H9 (cell line): ENCODE measurements around the gene GCA. TPM values are rescaled to one million over a fixed set of nuclear protein-coding genes. Genes with fewer than 3 reads are reported as not detected.

Experiments
- DNase-seq: peaks from one replicate; pipeline ENCODE4 v3.0.0-alpha.2; 2017
- H2AFZ ChIP-seq: one replicate; pipeline ENCODE4 v1.6.1; 2013; ENCODE audit warnings: mild to moderate bottlenecking, low read length, control low read depth, moderate library complexity
- H2AK5ac ChIP-seq: 2 replicates; pipeline ENCODE4 v1.6.1; 2013; ENCODE audit warnings: low read length, control low read depth, mixed read lengths; ENCODE audit not compliant: insufficient read length
- H2BK120ac ChIP-seq: one replicate; pipeline ENCODE4 v1.6.1; 2013; ENCODE audit warnings: low read depth, mild to moderate bottlenecking, low read length, control low read depth, inconsistent platforms; ENCODE audit not compliant: poor library complexity, severe bottlenecking
- H2BK12ac ChIP-seq: 2 replicates; pipeline ENCODE4 v1.6.1; 2013; ENCODE audit warnings: low read length, control low read depth, mixed read lengths, low read depth; ENCODE audit not compliant: insufficient read length
- H2BK15ac ChIP-seq: 2 replicates; pipeline ENCODE4 v1.6.1; 2013; ENCODE audit warnings: low read depth, low read length, control low read depth
- H2BK20ac ChIP-seq: one replicate; pipeline ENCODE4 v1.6.1; 2013; ENCODE audit warnings: low read depth, mild to moderate bottlenecking, low read length, control low read depth, inconsistent platforms; ENCODE audit not compliant: poor library complexity, severe bottlenecking
- H2BK5ac ChIP-seq: 2 replicates; pipeline ENCODE4 v1.6.1; 2013; ENCODE audit warnings: low read length, control low read depth, mixed read lengths; ENCODE audit not compliant: insufficient read length
- H3K14ac ChIP-seq: 2 replicates; pipeline ENCODE4 v1.6.1; 2013; ENCODE audit warnings: low read length, control low read depth; ENCODE audit not compliant: insufficient read depth
- H3K18ac ChIP-seq: 2 replicates; pipeline ENCODE4 v1.6.1; 2013; ENCODE audit warnings: low read depth, mild to moderate bottlenecking, mixed read lengths, low read length, control low read depth; ENCODE audit not compliant: insufficient read length
- H3K23ac ChIP-seq: 2 replicates; pipeline ENCODE4 v1.6.1; 2013; ENCODE audit warnings: low read length, control low read depth, mixed read lengths, low read depth; ENCODE audit not compliant: insufficient read length
- H3K23me2 ChIP-seq: 2 replicates; pipeline ENCODE4 v1.6.1; 2013; ENCODE audit warnings: low read depth, mild to moderate bottlenecking, mixed read lengths, low read length, control low read depth; ENCODE audit not compliant: insufficient read length, poor library complexity, severe bottlenecking
- H3K27ac ChIP-seq: 2 replicates; pipeline ENCODE4 v1.5.1; 2013; ENCODE audit warnings: low read length, control low read depth, mixed read lengths, low read depth; ENCODE audit not compliant: insufficient read length
- H3K27me3 ChIP-seq: 2 replicates; pipeline ENCODE4 v1.6.1; 2013; ENCODE audit warnings: low read length, control low read depth, inconsistent platforms; ENCODE audit not compliant: insufficient read depth
- H3K4ac ChIP-seq: 2 replicates; pipeline ENCODE4 v1.6.1; 2013; ENCODE audit warnings: low read depth, mild to moderate bottlenecking, control low read depth, inconsistent platforms, low read length, moderate library complexity
- H3K4me1 ChIP-seq: 2 replicates; pipeline ENCODE4 v1.6.1; 2013; ENCODE audit warnings: low read length, control low read depth, inconsistent platforms; ENCODE audit not compliant: insufficient read depth
- H3K4me2 ChIP-seq: 2 replicates; pipeline ENCODE4 v1.6.1; 2013; ENCODE audit warnings: low read length, control low read depth, mixed read lengths; ENCODE audit not compliant: insufficient read length, insufficient read depth
- H3K56ac ChIP-seq: 2 replicates; pipeline ENCODE4 v1.6.1; 2013; ENCODE audit warnings: low read depth, mild to moderate bottlenecking, mixed read lengths, low read length, control low read depth; ENCODE audit not compliant: insufficient read length
- H3K79me1 ChIP-seq: 2 replicates; pipeline ENCODE4 v1.6.1; 2013; ENCODE audit warnings: low read depth, mild to moderate bottlenecking, moderate library complexity, low read length, control low read depth, inconsistent platforms; ENCODE audit not compliant: insufficient read depth, poor library complexity, severe bottlenecking
- H3K79me2 ChIP-seq: 2 replicates; pipeline ENCODE4 v1.6.1; 2013; ENCODE audit warnings: low read length, control low read depth, inconsistent platforms; ENCODE audit not compliant: insufficient read depth
- H3K9ac ChIP-seq: 2 replicates; pipeline ENCODE4 v1.6.1; 2013; ENCODE audit warnings: low read length, control low read depth, mixed read lengths; ENCODE audit not compliant: insufficient read length; ENCODE audit errors: extremely low read depth
- H3K9me3 ChIP-seq: one replicate; pipeline ENCODE4 v1.6.1; 2013; ENCODE audit warnings: low read depth, low read length, inconsistent platforms; ENCODE audit not compliant: control insufficient read depth
- H3T11ph ChIP-seq: one replicate; pipeline ENCODE4 v1.6.1; 2013; ENCODE audit warnings: mild to moderate bottlenecking, low read length, control low read depth, inconsistent platforms
- H4K20me1 ChIP-seq: one replicate; pipeline ENCODE4 v1.6.1; 2013; ENCODE audit not compliant: control insufficient read depth, insufficient read length, insufficient read depth
- H4K5ac ChIP-seq: 2 replicates; pipeline ENCODE4 v1.6.1; 2013; ENCODE audit warnings: low read depth, mild to moderate bottlenecking, mixed read lengths, low read length, control low read depth; ENCODE audit not compliant: insufficient read length
- H4K8ac ChIP-seq: replicated peaks from 2 replicates; pipeline ENCODE4 v1.6.1; 2013; ENCODE audit warnings: low read length, control low read depth, mixed read lengths, low read depth; ENCODE audit not compliant: insufficient read length
- H4K91ac ChIP-seq: 2 replicates; pipeline ENCODE4 v1.6.1; 2013; ENCODE audit warnings: low read depth, mild to moderate bottlenecking, moderate library complexity, mixed read lengths, low read length, control low read depth; ENCODE audit not compliant: insufficient read length
- H3K27ac Mint-ChIP-seq, 3 experiments: 2 replicates in 2 of 3; 3 replicates in 1 of 3; pipeline ENCODE4 v1.8.0; 2020 to 2021; ENCODE audit warnings: mixed read lengths in 3 of 3, mild to moderate bottlenecking in 1 of 3, moderate library complexity in 1 of 3
- H3K27me3 Mint-ChIP-seq: 2 replicates; pipeline ENCODE4 v1.8.0; 2021; ENCODE audit warnings: low read depth, mild to moderate bottlenecking, moderate library complexity, mixed read lengths
- H3K36me3 Mint-ChIP-seq, 3 experiments: 2 replicates in 2 of 3; 3 replicates in 1 of 3; pipeline ENCODE4 v1.8.0; 2020 to 2021; ENCODE audit warnings: low read depth in 3 of 3, mixed read lengths in 3 of 3; ENCODE audit not compliant: insufficient read depth in 1 of 3
- H3K4me1 Mint-ChIP-seq, 2 experiments: 2 replicates each; pipeline ENCODE4 v1.8.0; 2020; ENCODE audit warnings: mixed read lengths in 2 of 2
- H3K4me3 Mint-ChIP-seq, 2 experiments: 2 replicates in 1 of 2; 3 replicates in 1 of 2; pipeline ENCODE4 v1.8.0; 2020 to 2021; ENCODE audit warnings: mild to moderate bottlenecking in 2 of 2, mixed read lengths in 2 of 2, moderate library complexity in 1 of 2
- H3K9me3 Mint-ChIP-seq, 2 experiments: 2 replicates in 1 of 2; 3 replicates in 1 of 2; pipeline ENCODE4 v1.8.0; 2020; ENCODE audit warnings: mild to moderate bottlenecking in 2 of 2, mixed read lengths in 2 of 2, moderate library complexity in 1 of 2
- CTCF ChIP-seq: fragments of 200-600 bp; sonication (generic); conservative IDR thresholded peaks from 3 replicates; pipeline ENCODE4 v1.8.0; 2021; ENCODE audit warnings: antibody characterized with exemption, mild to moderate bottlenecking
- WGBS: extraction: QIAGEN DNeasy Blood & Tissue Kit; methylation state at CpG from one replicate; pipeline ENCODE4 v1.1.7; 2013; ENCODE audit warnings: missing lambda C conversion rate, low lambda C conversion rate, mixed read lengths; ENCODE audit not compliant: insufficient read length; ENCODE audit errors: extremely low coverage; 5-methylcytosine and 5-hydroxymethylcytosine counted together
- total RNA-seq: library from RNA; stranded (reverse); gene quantifications from 2 replicates; pipeline ENCODE4 v1.2.1, GENCODE V29; 2021

The GCA gene
- total RNA-seq, 1 experiment from 2014 or later = 31.0 TPM

- Histone ChIP-seq H3T11ph (no peak overlapping the region), H3K4me1 (no peaks in the 10 kb centered on the region), H3K23ac (no peak overlapping the region), H2BK20ac (no peak overlapping the region), H3K9me3 (no peaks in the 10 kb centered on the region), H3K23me2 (peaks cover 8% of the 10 kb centered on the region), H3K56ac (no peak overlapping the region), H2AK5ac (no peak overlapping the region), H2BK12ac (no peak overlapping the region), H2BK5ac (no peak overlapping the region), H3K4me2 (no peak overlapping the region), H2BK120ac (no peak overlapping the region), H3K18ac (no peak overlapping the region), H4K5ac (no peak overlapping the region), H2AFZ (no peak overlapping the region), H4K20me1 (no peaks in the 10 kb centered on the region), H4K8ac (no peak overlapping the region), H3K79me2 (no peaks in the 10 kb centered on the region), H3K27ac (no peak overlapping the region), H3K14ac (no peak overlapping the region), H2BK15ac (no peak overlapping the region), H3K4ac (no peak overlapping the region), H3K27me3 (no peaks in the 10 kb centered on the region), H3K9ac (no peak overlapping the region), H3K79me1 (no peaks in the 10 kb centered on the region), H4K91ac (no peak overlapping the region)
- TF ChIP-seq CTCF = no peak
- H3K36me3 Mint-ChIP-seq = peaks cover 0 to 4% (median 0%) of the 10 kb centered on the region in 3 experiments; a peak in 1 of 7 replicates
- H3K4me3 Mint-ChIP-seq = no peak overlapping the region
- H3K9me3 Mint-ChIP-seq = no peaks in the 10 kb centered on the region
- H3K27me3 Mint-ChIP-seq = peaks cover 28% of the 10 kb centered on the region
- peaks cover 21 to 23% of the 10 kb centered on the region in 2 experiments for H3K4me1 Mint-ChIP-seq
- no CpG with 5 or more reads among the region's 2 CpGs for WGBS
- DNase-seq = no peak
- H3K27ac Mint-ChIP-seq = no peak overlapping the region
Measured at GRCh38 chr2:162316590-162316989, 27.3 kb upstream of the GCA start.
